GM19238 (cell line): ENCODE data around the gene M6PR.

Experiments used
- DNase-seq: peaks from one replicate; pipeline ENCODE4 v3.0.0; 2011; ENCODE audit warnings: low spot score; ENCODE audit not compliant: insufficient read length

Gene M6PR

DNA sequence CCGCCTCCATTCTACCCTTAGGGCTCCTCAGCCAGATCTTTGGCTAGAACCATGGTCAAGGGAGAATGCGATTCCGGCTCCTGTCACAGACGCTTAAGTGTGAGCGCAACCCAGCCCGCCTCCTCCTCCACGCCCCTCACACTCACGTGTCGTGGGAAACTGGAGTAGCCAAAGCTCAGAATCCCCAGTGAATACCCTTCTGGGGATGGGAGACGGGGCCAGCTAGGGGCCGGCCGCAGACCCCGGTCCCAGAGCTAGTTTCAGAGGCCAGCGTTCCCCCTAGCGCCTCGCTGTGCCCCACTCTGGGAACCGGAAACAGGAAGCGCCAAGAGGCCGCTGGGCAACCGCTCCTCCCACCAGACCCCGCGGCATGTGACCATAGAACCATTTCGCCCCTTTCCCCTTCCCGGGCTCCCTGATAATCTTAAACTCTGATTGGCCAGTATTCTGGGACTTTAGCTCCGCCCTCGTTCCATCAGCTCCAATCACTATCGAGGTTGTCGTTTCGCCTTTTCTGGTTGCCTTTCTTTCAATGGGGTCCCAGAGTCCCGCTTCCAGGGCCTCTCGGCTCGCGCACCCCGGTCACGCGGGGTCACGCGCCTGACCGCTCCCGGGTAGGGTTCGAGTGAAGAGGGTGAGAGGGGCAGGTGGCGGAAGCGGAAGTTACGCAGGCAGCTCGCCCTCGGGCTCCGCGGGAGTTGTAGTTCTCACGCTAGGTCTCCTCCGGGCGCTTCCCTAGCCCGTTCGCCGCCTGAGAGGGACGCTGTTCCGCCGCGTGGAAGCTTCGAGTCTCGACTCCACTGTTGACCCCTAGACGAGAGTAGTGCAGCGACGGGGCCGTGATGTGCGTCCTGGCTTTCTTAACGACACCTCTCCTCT is at the start of gene M6PR:
M6PR (minus strand) TSS at position 304 of the 879 bp plus-strand sequence. CDS start 3,241 bp downstream, outside the sequence.
- peak; percentile 85 for DNase-seq

DNA sequence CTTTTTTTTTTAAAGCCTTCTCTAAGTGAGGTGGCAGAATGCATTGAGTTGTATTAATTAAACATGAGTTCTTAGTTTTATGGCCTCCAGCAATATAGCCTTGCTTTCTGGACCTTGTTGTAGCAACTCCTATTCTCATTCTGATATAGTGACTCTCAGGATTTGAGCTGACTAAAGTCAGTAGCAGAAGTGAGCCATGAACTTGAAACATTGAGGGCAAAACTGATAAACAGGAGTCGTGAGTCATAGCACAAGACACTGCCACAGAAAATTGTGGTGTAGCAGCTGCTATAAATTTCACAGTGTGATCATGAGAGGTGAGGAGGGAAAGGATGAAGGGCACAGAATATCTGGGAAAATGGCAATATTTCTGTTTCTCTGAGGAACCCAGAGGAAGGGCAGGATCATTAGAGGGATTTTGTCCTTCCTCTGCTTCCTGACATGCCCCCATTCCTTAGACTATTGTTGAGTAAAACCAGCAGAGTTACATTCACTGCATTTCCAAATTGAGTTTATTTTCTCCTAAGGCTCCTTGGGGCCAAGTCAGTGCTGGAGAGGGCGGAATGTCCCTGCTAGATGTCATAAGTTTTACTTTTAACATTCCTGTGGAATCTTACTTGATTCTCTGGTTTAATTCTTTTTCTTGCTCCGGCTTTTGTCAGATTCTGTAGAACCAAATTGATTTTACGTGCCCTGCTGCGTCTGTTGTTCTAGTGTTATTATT is 47.4 kb upstream of the M6PR start:
- peak; percentile 17 for DNase-seq

DNA sequence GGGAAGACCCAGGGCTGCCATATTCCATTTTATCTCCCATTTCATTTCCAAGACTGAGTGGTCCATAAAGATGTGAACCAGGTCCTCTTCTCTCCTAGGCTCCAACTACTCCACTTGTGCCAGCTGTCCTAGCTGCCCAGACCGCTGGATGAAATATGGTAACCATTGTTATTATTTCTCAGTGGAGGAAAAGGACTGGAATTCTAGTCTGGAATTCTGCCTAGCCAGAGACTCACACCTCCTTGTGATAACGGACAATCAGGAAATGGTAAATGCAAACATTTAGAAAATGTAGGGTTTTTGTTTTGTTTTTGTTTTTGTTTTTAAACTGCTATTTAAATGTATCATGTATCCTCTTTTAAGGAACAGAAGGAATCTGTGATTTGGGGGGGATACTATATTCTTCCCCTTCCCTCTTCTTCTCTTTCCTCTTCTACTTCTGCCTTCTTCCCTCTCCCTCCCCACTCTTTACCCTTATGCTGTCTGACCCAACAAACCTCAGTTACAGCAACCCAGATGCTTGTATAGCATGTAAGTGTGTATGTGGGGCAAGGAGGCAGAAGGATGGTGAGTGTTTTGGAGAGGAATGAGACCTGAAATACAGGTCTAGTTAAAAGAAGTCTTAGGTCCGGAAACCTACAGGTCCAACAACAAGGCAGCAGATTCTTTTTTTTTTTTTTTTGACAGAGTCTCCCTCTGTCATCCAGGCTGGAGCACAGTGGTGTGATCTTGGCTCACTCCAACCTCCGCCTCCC is 45.8 kb upstream of the M6PR start:
- no peak for DNase-seq

DNA sequence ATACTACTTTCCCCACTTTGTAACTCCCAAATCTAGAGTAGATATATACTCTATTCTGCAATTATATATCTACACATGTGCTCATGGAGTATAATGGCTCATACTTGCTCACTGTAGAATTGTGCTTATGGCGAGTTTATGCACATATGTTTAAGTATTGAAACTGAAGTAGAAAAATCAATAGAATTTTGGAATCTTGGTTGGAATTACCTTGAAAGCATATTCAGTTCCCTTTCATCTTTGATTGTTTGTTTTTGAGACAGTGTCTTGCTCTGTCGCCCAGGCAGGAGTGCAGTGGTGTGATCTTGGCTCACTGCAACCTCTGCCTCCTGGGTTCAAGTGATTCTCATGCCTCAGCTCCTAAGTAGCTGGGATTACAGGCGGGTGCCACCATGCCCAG is 44.4 kb upstream of the M6PR start:
- no peak for DNase-seq

DNA sequence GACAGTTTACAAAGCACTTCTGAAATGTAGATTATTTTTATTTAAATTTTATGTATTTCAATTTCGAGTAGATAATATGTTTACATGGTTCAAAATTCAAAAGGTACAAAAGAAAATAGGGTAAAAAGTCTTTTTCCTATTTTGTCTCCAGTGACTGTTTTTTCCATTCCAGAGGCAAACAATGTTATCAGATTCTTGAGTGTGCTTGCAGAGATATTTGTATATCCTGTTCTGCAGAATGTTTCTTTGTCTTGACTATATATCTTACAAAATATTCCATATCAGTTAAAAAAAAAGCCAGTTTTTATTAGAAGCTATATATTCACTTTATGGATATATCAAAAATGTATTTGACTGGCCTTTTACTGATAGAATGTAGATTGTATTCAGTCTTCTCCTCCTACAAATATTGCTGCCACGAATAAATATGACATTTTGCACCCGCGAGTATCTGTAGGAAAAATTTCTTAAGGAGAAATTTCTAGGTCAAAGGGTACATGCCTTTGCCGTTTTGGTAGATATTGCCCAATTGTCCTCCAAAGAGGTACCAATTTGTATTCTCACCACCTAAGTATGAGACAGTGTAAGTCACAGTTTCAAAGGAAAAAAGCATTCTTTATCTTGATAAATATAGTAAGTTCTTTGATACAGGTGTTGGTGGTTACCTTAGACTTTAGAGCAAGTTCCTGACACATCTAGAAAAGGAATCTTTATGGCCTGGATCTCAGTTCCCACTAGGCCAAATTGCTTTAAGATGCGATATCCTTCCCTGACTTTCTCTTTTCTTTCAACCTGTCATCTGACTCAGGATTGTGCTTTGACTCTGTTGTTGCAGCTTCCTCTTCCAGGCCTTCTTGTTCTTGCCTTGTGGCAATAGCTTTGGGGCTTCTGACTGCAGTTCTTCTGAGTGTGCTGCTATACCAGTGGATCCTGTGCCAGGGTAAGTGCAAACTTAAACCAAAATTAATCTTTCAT is 42.2 kb upstream of the M6PR start:
- DNase-seq, result no peak

DNA sequence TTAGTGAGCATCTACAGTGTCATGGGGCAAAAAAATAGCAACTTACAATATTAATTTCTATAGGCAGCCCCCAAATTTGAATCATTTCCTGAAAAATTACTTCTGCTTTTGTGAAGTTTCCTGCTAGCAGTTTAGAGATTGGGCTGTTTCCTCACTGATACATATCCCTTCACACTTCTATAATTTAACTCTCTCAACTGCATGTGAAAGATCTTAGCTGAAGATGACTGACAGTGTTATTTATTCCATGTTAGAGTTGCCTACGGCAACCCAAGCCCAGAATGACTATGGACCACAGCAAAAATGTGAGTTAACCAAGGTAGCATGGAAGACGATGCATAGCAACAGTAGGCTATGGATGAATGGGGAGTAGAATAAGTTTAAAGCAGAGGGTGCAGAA is 40.0 kb upstream of the M6PR start, which contains the start of gene KLRG1:
KLRG1 (plus strand) TSS at position 134 of the 400 bp plus-strand sequence; CDS start at position 224, 90 bp downstream.
- no peak for DNase-seq

DNA sequence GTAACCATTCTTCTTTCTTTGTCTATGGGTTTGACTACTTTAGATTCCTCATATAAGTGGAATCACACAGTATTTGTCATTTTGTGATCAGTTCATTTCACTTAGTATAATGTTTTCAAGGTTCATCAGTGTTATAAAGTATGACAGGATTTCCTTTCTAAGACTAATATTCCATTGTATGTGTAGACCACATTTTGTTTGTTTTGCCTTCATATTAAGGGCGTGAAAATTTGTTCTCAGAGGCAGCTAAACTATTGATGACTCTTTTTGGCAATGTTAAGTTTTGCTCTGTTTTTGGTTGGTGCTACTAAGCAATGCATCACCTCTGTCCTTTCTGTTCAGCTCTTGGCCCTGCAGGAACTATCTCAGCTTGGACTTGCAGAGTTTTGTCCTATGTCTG is 38.2 kb upstream of the M6PR start:
- DNase-seq, result no peak

DNA sequence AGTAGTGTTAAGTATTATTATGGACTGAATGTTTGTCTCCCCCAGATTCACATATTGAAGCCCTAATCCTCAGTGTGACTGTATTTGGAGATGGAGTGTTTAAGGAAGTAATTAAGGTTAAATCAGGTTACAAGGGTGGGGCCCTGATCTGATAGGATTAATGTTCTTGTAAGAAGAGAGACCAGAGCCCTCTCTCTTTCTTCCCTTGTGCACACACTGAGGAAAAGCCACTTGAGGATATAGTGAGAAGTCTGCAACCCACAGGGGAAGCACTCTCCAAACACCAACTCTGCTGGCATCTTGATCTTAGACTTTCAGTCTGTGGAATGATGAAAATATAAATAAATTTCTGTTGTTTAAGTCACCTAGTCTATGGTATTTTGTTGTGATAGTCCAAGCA is 37.7 kb upstream of the M6PR start:
- no peak for DNase-seq

DNA sequence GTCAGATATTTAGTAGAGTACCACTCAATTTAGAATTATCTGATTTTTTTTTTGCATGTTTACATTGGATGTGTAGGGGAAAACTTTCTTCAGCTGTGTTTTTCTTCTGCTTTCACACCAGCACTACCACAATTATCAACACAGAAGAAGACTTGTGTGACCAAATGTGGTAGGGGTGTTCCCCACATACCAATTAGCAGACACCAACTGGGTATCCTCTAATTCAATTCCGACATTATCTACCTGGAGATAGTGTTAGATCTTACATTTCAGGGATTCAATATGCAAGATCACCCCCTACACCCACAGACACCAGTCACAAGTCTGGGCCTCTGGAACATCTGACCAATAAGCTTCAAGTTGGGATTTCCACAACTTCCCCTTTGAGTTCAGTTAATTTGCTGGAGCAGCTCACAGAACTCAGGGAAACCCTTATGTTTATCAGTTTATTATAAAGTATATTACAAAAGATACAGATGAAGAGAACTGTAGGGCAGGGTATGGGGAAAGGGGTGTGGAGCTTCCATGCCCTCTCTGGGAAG is 35.8 kb upstream of the M6PR start:
- no peak for DNase-seq

DNA sequence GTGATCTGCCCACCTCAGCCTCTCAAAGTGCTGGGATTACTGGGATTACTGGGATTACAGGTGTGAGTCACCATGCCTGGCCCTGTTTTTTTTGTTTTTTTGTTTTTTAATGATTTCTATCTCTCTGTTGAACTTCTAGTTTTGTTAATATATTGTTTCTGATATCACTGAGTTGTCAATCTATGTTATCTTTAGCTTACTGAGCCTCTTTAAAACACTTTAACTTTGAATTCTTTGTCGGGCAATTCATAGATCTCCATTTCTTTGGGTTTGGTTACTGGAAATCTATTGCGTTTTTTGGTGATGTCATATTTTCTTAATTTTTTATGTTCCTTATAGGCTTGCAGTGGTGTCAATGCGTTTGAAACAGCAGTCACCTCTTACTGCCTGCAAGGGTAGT is 30.7 kb upstream of the M6PR start:
- no peak for DNase-seq

DNA sequence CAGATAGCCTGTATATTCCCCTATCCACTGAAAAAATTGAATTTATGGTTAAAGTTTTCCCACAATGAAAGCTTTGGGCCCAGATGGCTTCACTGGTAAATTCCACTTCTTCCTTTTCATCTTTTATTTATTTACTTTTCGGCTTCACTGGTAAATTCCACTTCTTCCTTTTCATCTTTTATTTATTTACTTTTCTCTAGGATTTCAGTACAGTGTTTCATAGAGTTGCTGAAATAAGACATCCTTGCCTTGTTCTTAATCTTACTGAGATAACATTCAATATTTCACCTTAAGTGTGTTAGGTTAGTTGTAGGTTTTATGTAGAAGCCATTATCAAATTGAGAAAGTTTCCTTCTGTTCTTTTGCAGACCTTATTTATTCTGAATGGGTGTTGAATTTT is 21.0 kb upstream of the M6PR start:
- no peak for DNase-seq

DNA sequence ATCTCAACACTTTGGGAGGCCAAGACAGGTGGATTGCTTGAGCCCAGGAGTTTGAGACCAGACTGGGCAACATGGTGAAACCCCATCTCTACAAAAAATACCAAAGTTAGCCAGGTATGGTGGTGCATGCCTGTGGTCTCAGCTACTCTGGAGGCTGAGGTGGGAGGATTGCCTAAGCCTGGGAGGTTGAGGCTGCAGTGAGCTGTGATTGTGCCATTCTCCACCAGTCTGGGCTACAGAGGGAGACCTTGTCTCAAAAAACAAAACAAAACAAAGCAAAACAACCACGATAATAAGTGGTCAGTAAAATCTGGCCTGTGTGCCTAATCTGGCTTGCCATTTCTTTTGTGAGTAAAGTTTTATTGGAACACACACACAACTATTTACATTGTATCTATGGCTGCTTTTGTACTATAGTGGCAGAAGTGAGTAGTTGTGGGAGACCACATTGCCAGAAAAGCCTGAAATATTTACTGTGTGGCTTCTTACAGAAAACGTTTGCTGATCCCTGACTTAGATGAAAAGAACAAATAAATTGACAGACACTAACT is 20.5 kb upstream of the M6PR start:
- DNase-seq, result no peak

DNA sequence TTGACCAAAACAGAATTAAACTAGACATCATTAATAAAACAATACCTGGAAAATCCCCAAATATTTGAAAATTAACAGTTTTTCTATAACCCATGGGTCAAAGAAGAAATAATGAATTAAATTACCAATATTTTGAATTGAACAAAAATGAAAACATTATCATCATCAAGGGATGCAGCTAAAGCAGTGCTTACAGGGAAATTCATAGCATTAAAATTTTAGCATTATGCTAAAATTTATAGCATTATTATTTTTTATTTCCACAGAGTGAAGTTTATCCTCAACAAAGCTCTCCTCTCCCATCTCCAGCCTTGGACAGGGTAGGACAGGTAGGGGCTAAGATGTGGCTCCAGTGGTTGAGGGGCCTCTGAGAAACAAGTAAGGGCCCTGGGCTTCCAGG is 19.3 kb upstream of the M6PR start:
- DNase-seq, result no peak

DNA sequence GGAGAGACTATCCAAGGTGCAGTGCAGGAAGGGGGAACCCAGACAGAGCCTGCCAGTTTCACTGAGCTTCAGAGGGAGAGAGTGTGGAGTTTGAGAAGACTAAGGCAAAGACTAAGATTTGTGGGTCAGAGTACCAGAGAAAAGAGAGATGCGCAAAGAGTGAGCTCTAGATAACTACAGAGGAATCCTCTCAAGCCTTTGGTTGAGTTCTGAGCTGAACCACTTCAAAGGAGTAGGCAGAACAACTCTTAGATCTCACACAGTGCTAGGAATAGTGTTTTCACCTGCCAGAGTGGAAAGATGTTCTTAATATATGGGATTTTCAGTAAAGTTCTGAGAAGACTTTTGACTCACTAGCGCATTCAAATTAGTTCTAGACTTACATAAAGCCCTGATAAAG is 10.7 kb upstream of the M6PR start:
- no peak for DNase-seq

DNA sequence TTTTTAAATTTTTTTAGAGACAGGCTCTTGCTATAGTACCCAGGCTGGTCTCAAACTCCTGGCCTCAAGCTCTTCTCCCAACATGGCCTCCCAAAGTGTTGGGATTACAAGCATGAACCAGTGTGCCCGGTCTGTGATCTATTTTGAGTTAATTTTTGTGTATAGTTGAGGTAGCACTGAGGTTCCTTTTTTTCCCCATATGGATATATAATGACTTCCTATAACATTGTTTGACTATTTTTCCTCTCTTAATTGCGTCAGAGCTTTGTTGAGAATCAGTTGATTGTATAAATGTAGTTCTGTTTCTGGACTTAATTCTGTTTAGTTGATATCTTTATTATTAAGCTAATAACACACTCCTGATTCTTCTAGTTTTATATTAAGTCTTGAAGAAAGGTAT is 8.6 kb upstream of the M6PR start:
- no peak for DNase-seq

DNA sequence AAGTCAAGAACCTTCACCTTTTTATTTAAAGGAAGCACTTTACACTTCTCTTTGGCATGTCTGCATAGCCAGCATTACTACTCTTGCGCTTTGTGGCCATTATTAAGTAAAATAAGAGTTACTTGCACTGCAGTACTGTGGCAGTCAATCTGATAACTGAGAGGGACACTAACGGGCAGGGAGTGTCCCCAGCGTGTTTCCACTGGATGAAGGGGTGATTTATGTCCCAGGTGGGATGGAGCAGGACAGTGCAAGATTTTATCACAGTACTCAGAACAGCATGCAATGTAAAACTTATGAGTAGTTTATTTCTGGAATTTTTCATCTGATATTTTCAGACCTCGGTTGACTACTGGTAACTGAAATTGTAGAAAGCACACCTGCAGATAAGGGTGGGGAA is 8.1 kb upstream of the M6PR start:
- no peak for DNase-seq

DNA sequence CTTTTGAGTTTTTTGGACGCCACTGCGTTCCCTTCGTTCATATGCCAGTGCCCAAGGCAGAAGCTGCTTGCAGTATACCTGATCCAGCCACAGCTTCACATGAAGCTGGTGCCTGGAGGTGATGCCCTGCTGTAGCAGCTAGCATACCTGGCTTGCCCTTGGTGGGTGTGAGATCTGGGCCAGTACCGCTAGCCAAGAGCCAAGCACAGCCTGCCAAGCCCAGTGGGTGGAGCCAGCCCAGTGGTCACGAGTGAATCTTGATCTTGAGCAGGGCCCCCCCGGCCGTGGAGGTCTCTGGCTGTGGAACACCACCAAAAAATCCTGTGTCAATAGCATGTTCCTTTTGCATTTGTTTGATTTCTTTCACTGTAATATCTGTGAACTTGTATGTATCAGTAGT is 7.3 kb upstream of the M6PR start:
- DNase-seq, result no peak

DNA sequence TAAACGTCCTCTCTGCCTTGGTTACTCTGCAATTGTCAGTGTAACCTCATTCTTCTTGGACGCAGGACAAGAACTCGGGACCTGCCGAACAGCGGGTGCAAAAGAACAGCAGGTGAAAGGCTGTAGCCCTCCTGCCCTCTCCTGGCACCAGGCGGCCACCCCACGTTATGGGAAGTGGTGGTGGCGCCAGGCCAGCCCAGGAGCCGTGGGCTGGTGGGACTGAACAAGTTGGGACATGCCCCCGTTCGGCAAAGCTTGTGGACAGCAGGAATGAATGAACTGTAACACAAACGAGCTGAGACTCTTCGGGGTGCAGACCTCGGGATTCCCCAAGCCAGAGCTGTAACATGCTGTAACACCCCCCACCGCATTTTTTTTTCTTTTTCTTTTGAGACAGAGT is 6.6 kb upstream of the M6PR start:
- no peak for DNase-seq

DNA sequence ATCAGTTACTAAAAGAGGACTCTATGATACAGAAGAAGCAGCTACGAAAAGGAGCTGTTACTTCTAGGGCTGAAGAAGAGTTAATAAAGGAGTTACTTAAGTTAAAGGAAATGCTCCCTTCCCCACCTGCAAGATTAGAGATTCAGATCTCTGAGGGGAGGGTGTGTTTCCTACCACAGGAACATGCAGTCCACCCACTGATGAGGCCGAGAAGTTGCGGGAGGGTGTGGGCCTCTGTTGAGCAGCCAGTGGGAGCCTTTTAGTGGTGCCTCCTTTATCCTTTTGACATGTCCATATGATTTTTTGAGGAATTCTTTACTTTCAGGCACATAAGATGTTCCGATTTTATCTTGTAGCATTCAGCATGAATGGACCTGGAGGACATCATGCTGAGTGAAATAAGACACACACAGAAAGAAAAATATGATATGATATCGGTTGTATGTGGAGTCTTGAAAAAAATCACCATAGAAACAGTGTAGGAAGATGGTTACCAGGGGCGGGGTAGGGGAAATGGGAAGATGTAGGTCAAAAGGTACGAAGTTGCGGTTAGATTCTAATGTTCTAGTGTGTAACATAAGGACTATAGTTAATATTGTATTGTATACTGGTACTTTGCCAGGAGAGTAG is 4.4 kb upstream of the M6PR start:
- DNase-seq, result no peak

DNA sequence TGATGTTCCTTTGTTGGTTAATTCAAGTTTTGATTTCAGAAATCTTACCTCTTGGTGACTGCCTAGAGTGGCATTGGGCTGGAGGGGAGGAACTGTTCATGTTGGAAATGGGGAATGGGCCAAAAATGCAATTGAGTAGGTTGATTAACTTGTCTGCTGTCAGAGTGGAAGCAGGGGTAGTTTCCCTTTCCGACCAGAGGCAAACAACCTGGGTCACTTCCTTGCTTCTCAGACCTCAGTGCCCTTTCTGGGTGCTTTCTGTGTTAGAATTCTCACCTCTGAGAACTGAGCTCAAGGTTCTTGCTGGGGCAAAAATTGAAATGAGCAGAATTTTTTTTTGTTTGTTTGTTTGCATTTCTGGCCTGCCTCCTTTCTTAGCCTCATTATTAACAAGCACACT is 2.3 kb upstream of the M6PR start:
- no peak for DNase-seq
